Measurements from ENCODE around the gene DAPK2. TPM values are rescaled to one million over a fixed set of nuclear protein-coding genes. Genes with fewer than 3 reads are reported as not detected.
"Not testable (repeated sequence)": the region's sequence is repeated elsewhere in the genome, so short reads cannot be mapped to it uniquely, and the experiment has no call there.

Gene DAPK2
- total RNA-seq, 4 donors from 2014 or later = 28.5 to 70.8 (median 52.7) TPM

- H3K36me3 ChIP-seq = peaks cover 0 to 12% of the 10 kb centered on the region in 2 donors
- DNase-seq (peak; percentile 40 to 48), ATAC-seq (peak; percentile 28 to 38)
- no peaks in the 10 kb centered on the region for H3K27me3 ChIP-seq
- H3K27ac ChIP-seq = peak overlapping the region; percentile 91 to 96 (median 93)
- TF ChIP-seq CTCF (IDR thresholded peaks at IDR 0.05 in 4 of 5, conservative IDR thresholded peaks at IDR 0.05 in 1 of 5) (peak in 2 of 5 experiments; percentile 23 to 28), POLR2A (IDR thresholded peaks at IDR 0.05) (no peak)
- intact Hi-C loops (cut with DNase I; ENCODE audit: low total_unique reads) = loop anchor here (1.0 to 10.0 kb wide), 2 partner anchors 21 to 587 kb away; partner anchors contain the start of gene USP3
- no peaks in the 10 kb centered on the region for H3K9me3 ChIP-seq
- peak overlapping the region in 3 of 4 donors; percentile 74 to 79 (median 75) for H3K4me3 ChIP-seq
- H3K4me1 ChIP-seq = peaks cover 49% of the 10 kb centered on the region in 2 donors
- in situ Hi-C loops (cut with MboI; ENCODE audit: low sequenced_read_pairs in 4 of 4) = loop anchor here in 1 of 4 donors (25.0 kb wide), 1 partner anchor 580 kb away; the partner anchor contains the start of gene USP3
Observed at GRCh38 chr15:64092075-64092820, 46.0 kb upstream of the DAPK2 start.

- no peak for DNase-seq
- Histone ChIP-seq H3K27me3 (no peaks in the 10 kb centered on the region), H3K4me3 (no peak overlapping the region), H3K4me1 (peaks cover 42 to 47% of the 10 kb centered on the region in 2 donors), H3K27ac (peak overlapping the region; percentile 91 to 96 (median 93)), H3K9me3 (no peaks in the 10 kb centered on the region), H3K36me3 (peaks cover 0 to 14% of the 10 kb centered on the region in 2 donors)
- in situ Hi-C loops (cut with MboI; ENCODE audit: low sequenced_read_pairs in 4 of 4) (loop anchor here in 1 of 4 donors (25.0 kb wide), 1 partner anchor 578 kb away; the partner anchor contains the start of gene USP3), intact Hi-C loops (cut with DNase I; ENCODE audit: low total_unique reads) (loop anchor here (10.0 kb wide), 1 partner anchor 586 kb away; the partner anchor contains the start of gene USP3)
- no peak for ATAC-seq
- no peak for TF ChIP-seq CTCF (IDR thresholded peaks at IDR 0.05 in 4 of 5, conservative IDR thresholded peaks at IDR 0.05 in 1 of 5)
- no peak for TF ChIP-seq POLR2A (IDR thresholded peaks at IDR 0.05)
Observed at GRCh38 chr15:64090527-64090926, 44.2 kb upstream of the DAPK2 start.

- Histone ChIP-seq H3K9me3 (no peaks in the 10 kb centered on the region), H3K4me3 (no peak overlapping the region), H3K4me1 (peaks cover 34 to 39% of the 10 kb centered on the region in 2 donors), H3K36me3 (peaks cover 0 to 20% of the 10 kb centered on the region in 2 donors), H3K27me3 (no peaks in the 10 kb centered on the region), H3K27ac (peak overlapping the region; percentile 91 to 96 (median 93))
- TF ChIP-seq POLR2A (IDR thresholded peaks at IDR 0.05) (no peak), CTCF (IDR thresholded peaks at IDR 0.05 in 4 of 5, conservative IDR thresholded peaks at IDR 0.05 in 1 of 5) (no peak)
- in situ Hi-C loops (cut with MboI; ENCODE audit: low sequenced_read_pairs in 4 of 4) = loop anchor here in 1 of 4 donors (25.0 kb wide), 1 partner anchor 577 kb away; the partner anchor contains the start of gene USP3
- DNase-seq = no peak
- no peak for ATAC-seq
- intact Hi-C loops (cut with DNase I; ENCODE audit: low total_unique reads) = loop anchor here (10.0 kb wide), 1 partner anchor 585 kb away; the partner anchor contains the start of gene USP3
Observed at GRCh38 chr15:64089543-64090280, 43.4 kb upstream of the DAPK2 start.

GRCh38 chr15:64082757-64083156 lies 36.5 kb upstream of the DAPK2 start:
- no peak for ATAC-seq
- TF ChIP-seq POLR2A (IDR thresholded peaks at IDR 0.05) (no peak), CTCF (IDR thresholded peaks at IDR 0.05 in 4 of 5, conservative IDR thresholded peaks at IDR 0.05 in 1 of 5) (no peak)
- no peaks in the 10 kb centered on the region for H3K27me3 ChIP-seq
- H3K9me3 ChIP-seq = no peaks in the 10 kb centered on the region
- H3K4me3 ChIP-seq = no peak overlapping the region
- in situ Hi-C loops (cut with MboI; ENCODE audit: low sequenced_read_pairs in 4 of 4) (loop anchor here in 1 of 4 donors (25.0 kb wide), 1 partner anchor 570 kb away; the partner anchor contains the start of gene USP3), intact Hi-C loops (cut with DNase I; ENCODE audit: low total_unique reads) (no loop called here)
- peak overlapping the region in 1 of 4 donors; percentile 13 for H3K27ac ChIP-seq
- H3K4me1 ChIP-seq = no peaks in the 10 kb centered on the region
- DNase-seq = no peak
- H3K36me3 ChIP-seq = peaks cover 0 to 23% of the 10 kb centered on the region in 2 donors

- H3K9me3 ChIP-seq; intact Hi-C loops (cut with DNase I; ENCODE audit: low total_unique reads); H3K27me3 ChIP-seq; H3K36me3 ChIP-seq; H3K4me3 ChIP-seq; DNase-seq; ATAC-seq: not testable (repeated sequence)
- in situ Hi-C loops (cut with MboI; ENCODE audit: low sequenced_read_pairs in 4 of 4) = loop anchor here in 2 of 4 donors (25.0 kb wide), 2 partner anchors 186 to 461 kb away; no protein-coding TSS in a partner anchor
- Histone ChIP-seq H3K4me1 (peaks cover 12 to 31% of the 10 kb centered on the region in 2 donors), H3K27ac (peak overlapping the region; percentile 93 to 96 (median 94))
Observed at GRCh38 chr15:64073496-64073895, 27.2 kb upstream of the DAPK2 start.
